GM18505 (cell line): ENCODE results near the gene HEMK1.

Experiments used
- ATAC-seq: cut with Tn5 transposase; IDR thresholded peaks from one replicate; pipeline ENCODE4 v1.9.1; 2021; ENCODE audit not compliant: unreplicated experiment
- POLR2A ChIP-seq: IDR thresholded peaks from 4 replicates; pipeline ENCODE4 v1.6.1; 2011; ENCODE audit warnings: borderline replicate concordance; ENCODE audit not compliant: insufficient read depth, insufficient read length; ENCODE audit errors: extremely low read depth

The HEMK1 gene

GRCh38 chr3:50611464-50612233 is 42.3 kb downstream of the HEMK1 start, which contains the start of gene CISH:
CISH (minus strand) TSS chr3:50611774; CDS start chr3:50611650, 124 bp downstream.
- TF ChIP-seq POLR2A, result peak; percentile 55
- peak; percentile 63 for ATAC-seq

GRCh38 chr3:50612234-50612882 is 43.0 kb downstream of the HEMK1 start:
- ATAC-seq, result no peak
- TF ChIP-seq POLR2A, result no peak

GRCh38 chr3:50612970-50613846 is 43.9 kb downstream of the HEMK1 start:
- TF ChIP-seq POLR2A, result no peak
- ATAC-seq, result no peak

- TF ChIP-seq POLR2A, result no peak
- no peak for ATAC-seq
These were observed 45.9 kb downstream of the HEMK1 start for GRCh38 chr3:50615190-50615589.

GRCh38 chr3:50616003-50616769 is 46.9 kb downstream of the HEMK1 start:
- peak; percentile 25 for ATAC-seq
- no peak for TF ChIP-seq POLR2A

- ATAC-seq, result peak; percentile 64
- peak; percentile 58 for TF ChIP-seq POLR2A
These were observed 47.4 kb downstream of the HEMK1 start for GRCh38 chr3:50616770-50617095.

- ATAC-seq, result peak; percentile 24
- TF ChIP-seq POLR2A, result peak; percentile 62
These were observed 47.9 kb downstream of the HEMK1 start, which contains the start of gene MAPKAPK3 for GRCh38 chr3:50617096-50617791. MAPKAPK3 (plus strand) TSS chr3:50617151; CDS start chr3:50617566, 415 bp downstream.

GRCh38 chr3:50617911-50618481 is 48.7 kb downstream of the HEMK1 start:
- no peak for ATAC-seq
- no peak for TF ChIP-seq POLR2A

- no peak for TF ChIP-seq POLR2A
These were observed 51.1 kb downstream of the HEMK1 start for GRCh38 chr3:50620420-50620819.

GRCh38 chr3:50620820-50621219 is 51.5 kb downstream of the HEMK1 start:
- TF ChIP-seq POLR2A, result no peak
- ATAC-seq, result no peak

More at GRCh38 chr3:50620420-50620819, 51.1 kb downstream of the HEMK1 start:
- ATAC-seq, result no peak

- ATAC-seq, result no peak
- TF ChIP-seq POLR2A, result no peak
These were observed 53.6 kb downstream of the HEMK1 start for GRCh38 chr3:50622881-50623280.
